Keratinocyte (primary cell): ENCODE results near the gene NUDT1. TPM values are rescaled to one million over a fixed set of nuclear protein-coding genes. Genes with fewer than 3 reads are reported as not detected.

Experiments
- DNase-seq: peaks from one replicate; pipeline ENCODE4 v3.0.0-alpha.2; 2011; ENCODE audit warnings: low read depth, missing footprints, low spot score
- FAIRE-seq: peaks from 2 replicates; lab custom pipeline; 2011; peaks lifted over from hg19 to GRCh38; lab: Jason Lieb, UNC
- H2AFZ ChIP-seq: 2 replicates; pipeline ENCODE4 v1.6.0; 2012; ENCODE audit warnings: low read length, control low read depth, inconsistent platforms; ENCODE audit not compliant: control insufficient read depth
- H3K27ac ChIP-seq: 2 replicates; pipeline ENCODE4 v1.5.1; 2011; ENCODE audit warnings: low read length; ENCODE audit not compliant: control insufficient read depth, insufficient read depth
- H3K27me3 ChIP-seq: 3 replicates; pipeline ENCODE4 v1.6.0; 2011; ENCODE audit warnings: low read length; ENCODE audit not compliant: control insufficient read depth, insufficient read depth; ENCODE audit errors: extremely low read depth
- H3K36me3 ChIP-seq, 2 experiments: 2 replicates in 1 of 2; 3 replicates in 1 of 2; pipeline ENCODE4 v1.5.1; 2011; ENCODE audit warnings: low read length in 2 of 2, mild to moderate bottlenecking in 1 of 2; ENCODE audit not compliant: control insufficient read depth in 2 of 2, insufficient read depth in 2 of 2; ENCODE audit errors: extremely low read depth in 1 of 2
- H3K4me1 ChIP-seq: 3 replicates; pipeline ENCODE4 v1.5.1; 2011; ENCODE audit warnings: low read length; ENCODE audit not compliant: control insufficient read depth, insufficient read depth; ENCODE audit errors: extremely low read depth
- H3K4me2 ChIP-seq: 3 replicates; pipeline ENCODE4 v1.6.0; 2011; ENCODE audit warnings: low read depth, low read length; ENCODE audit not compliant: control insufficient read depth, insufficient read depth; ENCODE audit errors: extremely low read depth
- H3K4me3 ChIP-seq, 3 experiments: fragments of 200-600 bp in 1 of 3; sonication (generic) in 1 of 3; 2 replicates in 2 of 3; 3 replicates in 1 of 3; pipeline ENCODE4 v1.5.1; 2011 to 2016; ENCODE audit warnings: low read length in 3 of 3, mild to moderate bottlenecking in 3 of 3, control low read depth in 2 of 3, inconsistent platforms in 1 of 3, low read depth in 1 of 3, mixed read lengths in 1 of 3, mixed run types in 1 of 3, moderate library complexity in 1 of 3; ENCODE audit not compliant: control insufficient read depth in 2 of 3, insufficient read depth in 2 of 3; ENCODE audit errors: extremely low read depth in 1 of 3
- H3K79me2 ChIP-seq: 2 replicates; pipeline ENCODE4 v1.6.0; 2012; ENCODE audit warnings: low read length; ENCODE audit not compliant: control insufficient read depth, insufficient read depth
- H3K9ac ChIP-seq: 3 replicates; pipeline ENCODE4 v1.6.0; 2011; ENCODE audit warnings: low read length; ENCODE audit not compliant: control insufficient read depth, insufficient read depth; ENCODE audit errors: extremely low read depth
- H3K9me1 ChIP-seq: 3 replicates; pipeline ENCODE4 v1.6.0; 2011; ENCODE audit warnings: low read length; ENCODE audit not compliant: control insufficient read depth, insufficient read depth; ENCODE audit errors: extremely low read depth
- H3K9me3 ChIP-seq: 2 replicates; pipeline ENCODE4 v1.5.1; 2012; ENCODE audit warnings: low read depth, low read length; ENCODE audit not compliant: control insufficient read depth
- H4K20me1 ChIP-seq: 3 replicates; pipeline ENCODE4 v1.6.0; 2011; ENCODE audit warnings: low read length; ENCODE audit not compliant: control insufficient read depth, insufficient read depth; ENCODE audit errors: extremely low read depth
- EZH2 ChIP-seq: IDR thresholded peaks from one replicate; pipeline ENCODE4 v1.6.1; 2012; ENCODE audit warnings: inconsistent platforms, mild to moderate bottlenecking, low read length, moderate library complexity
- dilution Hi-C: fragments of 300-500 bp; cut with MboI; formaldehyde crosslinking; loops from one replicate; pipeline ENCODE4 v1.7.0; 2020; ENCODE audit warnings: low sequenced_read_pairs; ENCODE audit not compliant: extremely low pct_ligation_motif_present
- polyA plus RNA-seq, 5 experiments: library from polyadenylated mRNA; depleted of rRNA in 3 of 5; stranded (reverse) in 3 of 5; stranded (forward) in 1 of 5; unstranded in 1 of 5; fragments of >200 nt; gene quantifications; 1 replicate in 1 of 5; 2 replicates in 3 of 5; 3 replicates in 1 of 5; pipeline versions ENCODE4 v1.2.1 to v1.2.3, GENCODE V29; 2011 to 2012; ENCODE audit warnings: missing spikeins in 2 of 5, low read depth in 1 of 5, low replicate concordance in 1 of 5
- TF ChIP-seq, protein P1 (sequence below), 3 experiments: IDR thresholded peaks in 1 of 3; conservative IDR thresholded peaks in 1 of 3; optimal IDR thresholded peaks in 1 of 3; 2 replicates in 2 of 3; 3 replicates in 1 of 3; pipeline versions ENCODE3 to v1.5.1; 2011; ENCODE audit warnings: low read length in 3 of 3, mild to moderate bottlenecking in 3 of 3, moderate library complexity in 2 of 3, control low read depth in 1 of 3, inconsistent platforms in 1 of 3; ENCODE audit not compliant: insufficient read depth in 2 of 3; ENCODE audit errors: extremely low read depth in 1 of 3

NUDT1 gene
- polyA plus RNA-seq, 1 donor (not counting 4 experiments of a cell fraction or from before 2014, with no cell fraction given): 21.9 TPM

- Histone ChIP-seq H3K4me1 (no peaks in the 10 kb centered on the region), H2AFZ (no peak overlapping the region), H4K20me1 (no peaks in the 10 kb centered on the region), H3K9ac (no peak overlapping the region), H3K27me3 (no peaks in the 10 kb centered on the region), H3K4me2 (no peak overlapping the region), H3K79me2 (peaks cover 21% of the 10 kb centered on the region), H3K9me3 (no peaks in the 10 kb centered on the region), H3K4me3 (no peak overlapping the region), H3K27ac (no peak overlapping the region), H3K9me1 (no peaks in the 10 kb centered on the region), H3K36me3 (peaks cover 33 to 46% of the 10 kb centered on the region in 2 experiments)
- FAIRE-seq (no peak), DNase-seq (no peak)
- TF ChIP-seq, protein P1, sequence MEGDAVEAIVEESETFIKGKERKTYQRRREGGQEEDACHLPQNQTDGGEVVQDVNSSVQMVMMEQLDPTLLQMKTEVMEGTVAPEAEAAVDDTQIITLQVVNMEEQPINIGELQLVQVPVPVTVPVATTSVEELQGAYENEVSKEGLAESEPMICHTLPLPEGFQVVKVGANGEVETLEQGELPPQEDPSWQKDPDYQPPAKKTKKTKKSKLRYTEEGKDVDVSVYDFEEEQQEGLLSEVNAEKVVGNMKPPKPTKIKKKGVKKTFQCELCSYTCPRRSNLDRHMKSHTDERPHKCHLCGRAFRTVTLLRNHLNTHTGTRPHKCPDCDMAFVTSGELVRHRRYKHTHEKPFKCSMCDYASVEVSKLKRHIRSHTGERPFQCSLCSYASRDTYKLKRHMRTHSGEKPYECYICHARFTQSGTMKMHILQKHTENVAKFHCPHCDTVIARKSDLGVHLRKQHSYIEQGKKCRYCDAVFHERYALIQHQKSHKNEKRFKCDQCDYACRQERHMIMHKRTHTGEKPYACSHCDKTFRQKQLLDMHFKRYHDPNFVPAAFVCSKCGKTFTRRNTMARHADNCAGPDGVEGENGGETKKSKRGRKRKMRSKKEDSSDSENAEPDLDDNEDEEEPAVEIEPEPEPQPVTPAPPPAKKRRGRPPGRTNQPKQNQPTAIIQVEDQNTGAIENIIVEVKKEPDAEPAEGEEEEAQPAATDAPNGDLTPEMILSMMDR (optimal IDR thresholded peaks at IDR 0.05 in 1 of 3, IDR thresholded peaks at IDR 0.05 in 1 of 3, conservative IDR thresholded peaks at IDR 0.05 in 1 of 3; ENCODE audit: extremely low read depth in 1 of 3, insufficient read depth in 2 of 3, low read length in 3 of 3): no peak
- TF ChIP-seq EZH2: no peak
- dilution Hi-C loops: no loop called here
These were observed 24.1 kb upstream of the NUDT1 start for GRCh38 chr7:2217716-2218443.

DNA sequence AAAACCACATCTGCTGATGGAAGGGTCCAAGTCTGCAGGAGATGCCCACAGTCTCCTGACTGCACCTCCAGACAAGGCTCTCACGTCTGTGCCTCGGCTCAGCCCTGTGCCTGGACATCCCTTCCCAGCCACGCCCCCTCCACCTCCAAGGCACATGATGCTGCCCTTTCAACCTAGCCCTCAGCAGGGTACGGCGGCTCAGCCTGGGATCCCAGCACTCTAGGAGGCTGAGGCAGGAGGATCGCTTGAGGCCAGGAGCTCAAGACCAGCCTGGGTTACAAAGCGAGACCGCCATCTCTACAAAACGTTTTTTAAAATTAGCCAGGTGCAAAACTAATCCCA is 23.6 kb upstream of the NUDT1 start:
- H3K36me3 ChIP-seq: peaks cover 29 to 44% of the 10 kb centered on the region in 2 experiments
- no peaks in the 10 kb centered on the region for H3K9me3 ChIP-seq
- H3K27me3 ChIP-seq: no peaks in the 10 kb centered on the region
- H3K9me1 ChIP-seq: no peaks in the 10 kb centered on the region
- no peak overlapping the region for H3K9ac ChIP-seq
- H3K4me2 ChIP-seq: no peak overlapping the region
- peaks cover 26% of the 10 kb centered on the region for H3K79me2 ChIP-seq
- dilution Hi-C loops: no loop called here
- FAIRE-seq (no peak), DNase-seq (no peak)
- no peak overlapping the region for H3K27ac ChIP-seq
- no peaks in the 10 kb centered on the region for H4K20me1 ChIP-seq
- no peaks in the 10 kb centered on the region for H3K4me1 ChIP-seq
- H2AFZ ChIP-seq: no peak overlapping the region
- TF ChIP-seq, protein P1 (optimal IDR thresholded peaks at IDR 0.05 in 1 of 3, IDR thresholded peaks at IDR 0.05 in 1 of 3, conservative IDR thresholded peaks at IDR 0.05 in 1 of 3; ENCODE audit: extremely low read depth in 1 of 3, insufficient read depth in 2 of 3, low read length in 3 of 3): no peak
- TF ChIP-seq EZH2: no peak
- no peak overlapping the region for H3K4me3 ChIP-seq
